ENCODE data around the gene TSSK6.
"Not testable (repeated sequence)": the region's sequence is repeated elsewhere in the genome, so short reads cannot be mapped to it uniquely, and the experiment has no call there.

The TSSK6 gene

GRCh38 chr19:19475015-19475765 lies 40.2 kb downstream of the TSSK6 start:
- no peaks in the 10 kb centered on the region for H3K9me2 ChIP-seq (ENCODE audit: low read depth, low read length)
- H3K9me3 ChIP-seq (ENCODE audit: low read length) = no peaks in the 10 kb centered on the region
- H3F3A ChIP-seq (ENCODE audit: insufficient read depth, low read length) = no peaks in the 10 kb centered on the region
- peaks cover 34% of the 10 kb centered on the region for H3K79me2 ChIP-seq (ENCODE audit: insufficient read depth, low read length)
- peak overlapping the region; percentile 82 for H3K27ac ChIP-seq (ENCODE audit: low read depth, low read length, poor library complexity, severe bottlenecking)
- no peak overlapping the region for H3K4me3 ChIP-seq (ENCODE audit: low read depth, low read length, poor library complexity, severe bottlenecking)
- no peaks in the 10 kb centered on the region for H3K27me3 ChIP-seq (ENCODE audit: insufficient read depth, low read length)
- peaks cover 44% of the 10 kb centered on the region for H3K4me1 ChIP-seq (ENCODE audit: insufficient read depth, low read length, severe bottlenecking)
- H2AFZ ChIP-seq (ENCODE audit: low read length) = no peak overlapping the region
- no peak overlapping the region for H3K9ac ChIP-seq (ENCODE audit: low read length)
- TF ChIP-seq EZH2 (IDR thresholded peaks at IDR 0.05; ENCODE audit: borderline replicate concordance, low read length) (no peak), CTCF (IDR thresholded peaks at IDR 0.05; ENCODE audit: low read length) (no peak)
- H3K4me2 ChIP-seq (ENCODE audit: low read length) = no peak overlapping the region
- H4K20me1 ChIP-seq (ENCODE audit: insufficient read depth, low read length) = no peaks in the 10 kb centered on the region
- H3K36me3 ChIP-seq (ENCODE audit: insufficient read depth, low read length) = peaks cover 55% of the 10 kb centered on the region; the same call in 1 of the 2 replicates

DNA sequence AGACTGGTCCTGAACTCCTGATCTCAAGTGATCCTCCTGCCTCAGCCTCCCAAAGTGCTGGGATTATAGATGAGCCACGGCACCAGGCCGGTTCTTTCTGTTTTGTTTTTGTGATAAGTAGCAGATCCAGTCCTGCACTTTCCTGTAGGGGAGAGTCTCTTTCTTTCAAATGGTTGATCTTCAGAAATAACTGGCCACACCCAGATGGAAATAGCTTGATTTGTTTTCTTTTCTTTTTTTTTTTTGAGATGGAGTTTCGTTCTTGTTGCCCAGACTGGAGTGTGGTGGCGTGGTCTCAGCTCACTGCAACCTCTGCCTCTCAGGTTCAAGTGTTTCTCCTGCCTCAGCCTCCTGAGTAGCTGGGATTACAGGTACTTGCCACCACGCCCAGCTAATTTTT lies 43.2 kb downstream of the TSSK6 start:
- not testable (repeated sequence) for H3F3A ChIP-seq (ENCODE audit: insufficient read depth, low read length); H3K9ac ChIP-seq (ENCODE audit: low read length); H3K9me2 ChIP-seq (ENCODE audit: low read depth, low read length); H3K4me3 ChIP-seq (ENCODE audit: low read depth, low read length, poor library complexity, severe bottlenecking); H2AFZ ChIP-seq (ENCODE audit: low read length); H4K20me1 ChIP-seq (ENCODE audit: insufficient read depth, low read length); H3K27me3 ChIP-seq (ENCODE audit: insufficient read depth, low read length)
- Histone ChIP-seq H3K27ac (ENCODE audit: low read depth, low read length, poor library complexity, severe bottlenecking) (peak overlapping the region; percentile 82), H3K4me2 (ENCODE audit: low read length) (peak overlapping the region; percentile 21; the same call in 1 of the 2 replicates), H3K4me1 (ENCODE audit: insufficient read depth, low read length, severe bottlenecking) (peaks cover 44% of the 10 kb centered on the region), H3K79me2 (ENCODE audit: insufficient read depth, low read length) (peaks cover 24% of the 10 kb centered on the region), H3K9me3 (ENCODE audit: low read length) (peaks cover 17% of the 10 kb centered on the region), H3K36me3 (ENCODE audit: insufficient read depth, low read length) (peaks cover 69% of the 10 kb centered on the region)

GRCh38 chr19:19471682-19472081 lies 43.7 kb downstream of the TSSK6 start:
- peaks cover 23% of the 10 kb centered on the region for H3K79me2 ChIP-seq (ENCODE audit: insufficient read depth, low read length)

More at GRCh38 chr19:19471682-19472081, 43.7 kb downstream of the TSSK6 start:
- Histone ChIP-seq H3K36me3 (ENCODE audit: insufficient read depth, low read length) (peaks cover 70% of the 10 kb centered on the region), H3K9me3 (ENCODE audit: low read length) (peaks cover 17% of the 10 kb centered on the region), H3K4me1 (ENCODE audit: insufficient read depth, low read length, severe bottlenecking) (peaks cover 44% of the 10 kb centered on the region), H3F3A (ENCODE audit: insufficient read depth, low read length) (no peaks in the 10 kb centered on the region), H4K20me1 (ENCODE audit: insufficient read depth, low read length) (no peaks in the 10 kb centered on the region), H3K9ac (ENCODE audit: low read length) (no peak overlapping the region), H2AFZ (ENCODE audit: low read length) (no peak overlapping the region), H3K4me3 (ENCODE audit: low read depth, low read length, poor library complexity, severe bottlenecking) (no peak overlapping the region), H3K27ac (ENCODE audit: low read depth, low read length, poor library complexity, severe bottlenecking) (peak overlapping the region; percentile 82), H3K27me3 (ENCODE audit: insufficient read depth, low read length) (no peaks in the 10 kb centered on the region), H3K9me2 (ENCODE audit: low read depth, low read length) (no peaks in the 10 kb centered on the region), H3K4me2 (ENCODE audit: low read length) (peak overlapping the region; percentile 21; the same call in 1 of the 2 replicates)
- TF ChIP-seq CTCF (IDR thresholded peaks at IDR 0.05; ENCODE audit: low read length) (no peak), EZH2 (IDR thresholded peaks at IDR 0.05; ENCODE audit: borderline replicate concordance, low read length) (no peak)

Data from OCI-LY1 (cell line).